ENCODE results near the gene VTCN1.
"Not testable (repeated sequence)": the region's sequence is repeated elsewhere in the genome, so short reads cannot be mapped to it uniquely, and the experiment has no call there.

Gene VTCN1

GRCh38 chr1:117162816-117163215 lies 47.9 kb downstream of the VTCN1 start:
- DNase-seq, result no peak

GRCh38 chr1:117161887-117162286 lies 48.8 kb downstream of the VTCN1 start:
- no peak for DNase-seq

GRCh38 chr1:117151305-117151704 lies 59.4 kb downstream of the VTCN1 start:
- not testable (repeated sequence) for DNase-seq

- no peak for DNase-seq
Observed at GRCh38 chr1:117150316-117150715, 60.4 kb downstream of the VTCN1 start.

- DNase-seq, result no peak
Observed at GRCh38 chr1:117147856-117148588, 62.7 kb downstream of the VTCN1 start.

- DNase-seq, result no peak
Observed at GRCh38 chr1:117147341-117147831, 63.3 kb downstream of the VTCN1 start.

GRCh38 chr1:117146575-117147340 lies 64.0 kb downstream of the VTCN1 start:
- no peak for DNase-seq

- DNase-seq, result no peak
Observed at GRCh38 chr1:117146072-117146471, 64.7 kb downstream of the VTCN1 start.

- no peak for DNase-seq
Observed at GRCh38 chr1:117143871-117144270, 66.9 kb downstream of the VTCN1 start.

GRCh38 chr1:117143172-117143571 lies 67.6 kb downstream of the VTCN1 start:
- no peak for DNase-seq

- no peak for DNase-seq
Observed at GRCh38 chr1:117142200-117142599, 68.5 kb downstream of the VTCN1 start.

- no peak for DNase-seq
Observed at GRCh38 chr1:117138561-117138960, 72.2 kb downstream of the VTCN1 start.

GRCh38 chr1:117138106-117138505 lies 72.6 kb downstream of the VTCN1 start:
- no peak for DNase-seq

- DNase-seq, result no peak
Observed at GRCh38 chr1:117137281-117137855, 73.4 kb downstream of the VTCN1 start.

GRCh38 chr1:117136749-117137148 lies 74.0 kb downstream of the VTCN1 start:
- no peak for DNase-seq

GRCh38 chr1:117135329-117135728 lies 75.4 kb downstream of the VTCN1 start:
- no peak for DNase-seq

GRCh38 chr1:117130526-117130925 lies 80.2 kb downstream of the VTCN1 start:
- DNase-seq, result no peak

GRCh38 chr1:117128323-117129079 lies 82.2 kb downstream of the VTCN1 start:
- peak; percentile 38 for DNase-seq

GRCh38 chr1:117127795-117128194 lies 82.9 kb downstream of the VTCN1 start:
- no peak for DNase-seq

GRCh38 chr1:117124661-117125060 lies 86.1 kb downstream of the VTCN1 start:
- DNase-seq, result no peak

- DNase-seq, result no peak
Observed at GRCh38 chr1:117123274-117123673, 87.5 kb downstream of the VTCN1 start.

- no peak for DNase-seq
Observed at GRCh38 chr1:117122330-117123025, 88.2 kb downstream of the VTCN1 start.

Measured in inflammatory macrophage treated with lipopolysaccharide for 4 hours (primary cell).